Measurements from ENCODE around the gene ASB15.

Gene ASB15

DNA sequence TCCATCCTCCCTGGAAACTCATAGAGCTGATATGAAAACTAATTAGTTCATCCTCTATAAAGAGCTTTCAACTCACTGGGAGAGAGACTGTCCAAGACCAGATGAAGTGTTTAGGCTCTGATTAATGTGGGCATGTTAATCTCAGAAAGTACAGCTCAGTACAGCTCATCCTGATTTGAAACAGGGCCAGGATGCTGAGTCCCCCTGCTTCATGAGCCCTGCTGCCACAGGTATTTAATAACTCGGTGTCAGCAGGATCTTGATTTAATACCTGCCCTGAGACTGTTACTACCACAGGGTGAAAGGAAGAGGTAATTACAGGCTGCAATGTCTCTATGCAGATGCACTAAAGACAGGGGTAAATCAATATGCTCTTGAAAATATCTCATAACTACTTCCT lies 64.9 kb downstream of the ASB15 start:
- FAIRE-seq: no peak

DNA sequence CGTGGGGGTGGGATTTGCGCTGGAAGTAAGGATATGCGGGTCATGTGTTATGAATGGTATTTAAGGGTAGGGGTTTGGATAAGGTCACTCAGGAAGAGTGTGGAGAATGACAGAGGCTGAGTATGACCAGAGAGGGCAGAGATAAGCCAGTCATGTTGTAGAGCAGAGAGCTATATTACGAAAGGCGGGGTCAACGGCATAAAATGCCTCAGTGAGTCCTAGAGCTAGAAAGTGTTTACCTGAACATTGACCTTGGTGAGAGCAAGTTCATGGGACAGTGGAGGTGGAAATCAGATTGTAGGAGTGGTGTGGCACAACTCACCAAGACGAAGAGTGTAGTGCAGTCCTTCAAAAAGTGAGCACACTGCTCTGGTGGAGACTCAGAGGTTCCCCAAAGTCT lies 67.9 kb downstream of the ASB15 start:
- FAIRE-seq: no peak

DNA sequence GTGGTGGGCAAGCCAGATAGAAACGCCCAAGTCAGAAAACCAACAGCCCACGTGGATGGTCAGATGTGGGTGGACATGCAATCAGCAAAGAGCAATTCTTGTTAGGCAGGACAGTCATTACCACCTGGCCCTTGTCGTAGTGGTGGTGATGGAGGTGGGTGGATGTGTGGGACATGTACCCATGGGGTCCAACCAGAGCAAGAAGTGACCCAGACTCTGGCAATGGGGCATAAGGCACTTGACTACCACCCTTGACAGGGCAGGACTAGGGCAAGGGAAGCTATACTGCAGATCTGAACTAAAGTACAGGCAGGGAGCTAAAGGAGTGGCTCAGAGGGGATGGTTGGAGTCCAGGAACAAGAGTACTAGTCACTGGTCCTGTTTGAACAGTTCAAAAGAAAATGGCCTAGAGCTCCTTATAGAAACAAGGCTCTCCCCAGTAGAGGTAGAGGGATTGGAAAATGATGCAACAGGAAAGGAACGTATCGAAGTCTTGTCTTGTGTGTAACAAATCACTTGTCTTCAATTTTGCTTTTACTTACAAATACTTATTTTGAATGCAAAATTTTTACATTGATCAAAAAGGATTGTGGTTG lies 71.6 kb downstream of the ASB15 start:
- FAIRE-seq: no peak

DNA sequence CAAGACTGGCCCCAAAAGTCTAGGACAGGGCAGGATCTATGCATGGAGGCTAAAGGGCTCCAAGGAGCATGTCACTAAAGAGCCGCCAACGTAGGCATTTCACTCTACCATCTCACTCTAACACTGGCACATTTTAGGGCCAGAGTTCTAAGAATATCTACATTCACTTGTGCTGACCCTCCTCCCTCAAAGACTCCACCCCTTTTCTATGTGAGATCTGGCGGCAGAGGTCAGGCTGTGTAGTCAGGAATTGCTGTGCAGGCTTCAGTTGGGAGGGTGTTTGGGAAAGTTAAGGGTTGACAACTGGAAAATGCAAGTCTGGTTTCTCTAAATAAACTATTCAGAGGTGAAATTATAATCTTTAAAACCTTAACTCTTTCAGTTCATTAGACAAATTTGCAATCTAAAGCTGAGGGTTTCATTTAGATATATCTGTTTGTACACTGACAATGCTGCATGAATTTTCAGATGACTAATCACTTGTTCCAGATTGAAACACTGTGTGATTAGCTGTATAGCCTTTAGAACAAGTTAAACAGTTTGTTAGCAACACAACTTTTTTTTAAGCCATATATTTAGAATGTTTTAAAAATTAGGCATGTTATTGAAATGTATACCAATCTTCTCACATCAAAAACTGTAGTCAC lies 72.3 kb downstream of the ASB15 start:
- FAIRE-seq: no peak

DNA sequence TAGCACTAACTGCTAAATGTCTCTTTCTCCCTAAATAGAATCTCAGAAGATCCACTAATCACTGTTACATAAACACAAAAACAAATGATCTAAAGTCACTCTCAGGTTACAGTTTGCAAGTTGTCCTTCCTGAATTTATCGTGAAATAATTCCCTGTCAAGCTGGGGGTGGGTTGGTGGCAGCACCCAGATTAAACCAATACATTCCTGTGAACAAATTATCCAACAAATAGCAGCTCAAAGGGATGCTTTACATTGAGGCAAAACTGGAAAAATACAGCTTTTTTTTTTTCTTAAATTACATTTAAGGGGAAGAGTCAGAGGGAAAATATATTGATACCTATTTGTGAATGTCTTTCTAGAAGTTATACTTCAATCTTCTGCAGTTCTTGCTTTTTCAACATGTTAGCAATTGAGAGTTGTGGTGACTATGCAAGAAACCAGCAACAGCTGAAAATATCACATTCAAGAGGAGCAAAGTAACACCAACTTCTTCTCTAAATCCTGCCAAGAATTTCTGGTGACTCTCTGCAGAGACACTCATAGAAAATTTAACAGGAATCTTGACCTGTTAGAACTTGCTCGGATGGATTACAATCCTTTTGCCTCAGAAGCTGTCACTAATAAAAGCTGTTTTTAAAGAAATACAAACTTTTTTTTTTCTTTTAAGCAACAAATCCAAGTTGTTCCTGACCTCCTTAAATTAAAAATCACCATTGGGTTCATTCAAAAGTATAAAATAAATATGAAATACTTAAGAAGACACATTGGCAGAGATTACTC lies 73.0 kb downstream of the ASB15 start:
- no peak for FAIRE-seq

DNA sequence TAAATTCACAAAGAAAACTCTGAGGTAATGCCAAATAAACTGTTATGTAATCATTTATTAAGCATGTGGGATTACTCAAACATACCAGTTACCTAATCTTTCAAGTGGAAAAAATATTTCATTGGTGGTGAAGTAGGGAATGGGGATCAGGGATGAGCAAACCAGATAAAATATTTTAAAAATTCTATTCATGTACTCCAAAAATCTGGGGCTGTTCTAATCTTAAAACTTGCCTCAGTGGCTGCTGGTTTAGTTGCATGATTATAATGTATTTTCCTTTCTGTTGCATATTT lies 73.5 kb downstream of the ASB15 start:
- no peak for FAIRE-seq

DNA sequence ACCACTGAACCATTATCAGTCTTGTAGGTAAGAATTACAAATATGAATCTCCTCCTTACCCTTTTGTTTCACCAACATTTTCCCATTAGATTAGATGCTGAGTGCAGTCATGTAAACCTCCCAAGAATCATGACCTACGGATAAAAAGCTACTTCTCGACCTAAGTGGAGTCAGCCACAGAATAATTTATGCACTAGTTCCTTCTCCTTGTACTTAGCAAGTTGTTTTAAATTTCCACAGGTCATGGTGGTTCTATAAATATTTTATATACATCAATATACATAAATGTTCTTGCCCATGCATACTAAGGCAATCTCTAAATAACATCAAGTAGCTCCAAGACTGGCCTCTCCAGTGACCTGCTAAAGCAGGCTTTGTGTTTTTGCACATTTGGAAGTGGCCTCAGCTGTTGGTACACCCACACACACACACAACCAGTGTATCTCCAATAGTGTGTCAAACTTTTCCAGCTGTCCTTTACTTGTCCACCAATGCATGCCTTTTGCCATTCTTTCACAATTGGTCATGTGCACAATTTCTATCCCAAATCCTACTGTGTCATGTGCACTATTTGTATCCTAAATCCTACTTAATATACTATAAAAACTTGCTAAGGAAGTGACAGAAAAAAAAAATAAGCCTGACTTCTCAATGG lies 75.6 kb downstream of the ASB15 start:
- no peak for FAIRE-seq

DNA sequence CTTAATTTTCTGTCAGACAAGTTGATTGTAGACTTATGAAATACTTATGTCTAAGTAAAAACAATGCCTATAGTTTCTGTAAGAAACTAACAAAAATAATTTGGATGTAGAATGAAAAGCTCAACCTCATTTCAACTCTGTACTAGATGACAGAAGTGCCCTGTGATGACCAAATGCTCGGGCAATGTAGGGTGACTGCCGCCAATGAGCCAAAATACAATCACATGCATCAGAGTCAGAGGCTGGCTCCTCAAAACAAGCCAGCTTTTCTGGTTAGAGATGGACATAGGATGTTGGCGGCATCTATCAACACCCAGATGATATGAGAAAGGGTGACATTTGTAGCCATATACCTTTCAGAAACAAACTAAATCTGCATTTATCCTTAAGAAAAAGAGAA lies 78.0 kb downstream of the ASB15 start:
- FAIRE-seq: no peak

DNA sequence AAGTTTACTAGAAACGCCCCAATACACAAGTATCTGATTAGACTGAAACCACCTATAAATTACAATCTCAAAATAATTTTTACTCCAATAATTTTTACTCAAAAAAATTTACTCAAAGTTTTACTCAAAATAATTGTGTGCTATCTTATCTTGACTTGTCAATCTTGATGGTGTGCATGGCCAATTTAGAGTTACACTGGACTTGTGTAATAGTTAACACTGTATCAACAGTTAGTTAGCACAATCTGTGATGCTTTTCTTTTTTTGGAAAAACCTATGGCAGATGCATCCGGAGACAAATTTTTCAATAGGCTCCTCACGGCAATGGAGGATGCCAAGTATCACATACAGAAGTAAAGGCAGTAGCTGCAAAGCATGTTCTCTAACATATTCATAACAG lies 79.0 kb downstream of the ASB15 start:
- FAIRE-seq: no peak

DNA sequence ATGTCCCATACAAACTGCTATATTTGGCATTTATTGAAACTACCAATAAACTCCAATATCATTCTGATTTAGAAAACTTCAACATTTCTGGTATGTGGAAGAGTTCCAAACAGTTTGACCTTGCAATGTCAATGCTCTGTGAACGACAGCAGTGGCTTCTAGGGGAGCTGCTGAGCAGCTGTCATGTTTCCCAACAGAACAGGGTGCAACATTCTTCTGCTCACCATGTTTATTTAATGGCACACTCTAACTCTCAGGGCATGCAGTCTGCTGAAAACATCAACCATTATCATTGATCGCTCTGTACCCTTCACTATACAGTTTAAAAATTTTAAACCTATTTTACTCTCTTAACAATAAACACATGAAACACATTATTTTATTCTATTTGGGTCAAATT lies 79.9 kb downstream of the ASB15 start:
- FAIRE-seq: no peak

DNA sequence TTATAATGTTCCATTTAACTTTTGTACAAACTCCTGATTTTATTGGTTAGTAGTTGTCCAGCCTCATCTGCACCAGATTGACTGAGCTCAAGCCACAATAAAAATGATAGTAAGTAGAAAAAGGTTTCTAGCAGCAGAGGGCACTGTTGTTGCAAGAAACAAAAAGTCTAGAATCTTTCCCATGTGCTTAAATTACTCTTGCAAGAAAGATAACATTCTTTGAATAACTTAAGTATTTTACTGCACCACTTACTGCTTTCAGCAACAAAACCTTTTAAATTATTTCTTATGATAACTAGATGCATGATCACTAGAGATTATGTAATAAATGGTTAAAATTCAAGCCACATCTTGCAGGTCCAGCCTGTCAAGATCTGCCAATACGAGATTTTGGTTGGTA lies 81.1 kb downstream of the ASB15 start:
- peak; percentile 91 for FAIRE-seq

DNA sequence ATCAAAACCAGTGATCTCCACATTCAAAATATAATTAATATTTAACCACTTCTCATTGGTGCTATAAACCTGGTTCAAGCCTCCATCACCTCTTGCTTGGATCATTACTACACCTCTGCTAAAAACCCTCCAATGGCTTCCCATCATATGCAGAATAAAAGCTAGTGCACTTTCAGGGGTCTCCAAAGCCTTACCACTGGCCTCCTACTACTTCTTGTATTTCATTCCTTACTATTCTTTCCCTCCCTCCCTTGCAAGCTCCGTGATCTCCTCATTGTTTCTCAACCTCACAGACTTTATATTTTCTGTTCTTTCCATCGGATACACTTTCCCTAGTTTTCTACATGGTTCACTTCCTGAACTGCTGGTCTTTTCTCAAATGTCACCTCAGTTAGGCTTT lies 85.5 kb downstream of the ASB15 start:
- FAIRE-seq: no peak

DNA sequence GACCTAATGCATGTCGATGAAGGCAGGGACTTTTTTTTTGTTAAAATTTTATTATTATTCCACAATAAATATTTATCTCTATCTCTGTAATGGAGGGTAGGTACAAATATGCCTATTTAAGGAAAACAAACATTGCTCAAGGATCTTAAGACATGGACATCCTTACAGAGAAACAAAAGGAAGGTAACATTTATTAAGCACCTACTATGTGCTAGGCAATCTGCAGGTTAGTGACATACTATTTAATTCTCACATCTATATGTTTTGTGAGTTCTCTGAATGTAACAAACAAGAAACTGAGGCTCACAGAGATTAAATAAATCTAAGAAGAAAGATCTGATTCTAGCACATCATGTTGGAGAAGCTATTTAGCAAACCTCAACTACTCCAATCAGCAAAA lies 86.1 kb downstream of the ASB15 start:
- no peak for FAIRE-seq

All from endometrium (tissue), 2 donors.